Measurements from ENCODE around the gene NAP1L1. TPM values are rescaled to one million over a fixed set of nuclear protein-coding genes. Genes with fewer than 3 reads are reported as not detected.
A peak's percentile ranks its signal among the peaks of the same experiment; 100 is the strongest.

Gene NAP1L1
- total and polyA plus RNA-seq, 5 experiments from 2014 or later, result 199 to 820 (median 224) TPM

DNA sequence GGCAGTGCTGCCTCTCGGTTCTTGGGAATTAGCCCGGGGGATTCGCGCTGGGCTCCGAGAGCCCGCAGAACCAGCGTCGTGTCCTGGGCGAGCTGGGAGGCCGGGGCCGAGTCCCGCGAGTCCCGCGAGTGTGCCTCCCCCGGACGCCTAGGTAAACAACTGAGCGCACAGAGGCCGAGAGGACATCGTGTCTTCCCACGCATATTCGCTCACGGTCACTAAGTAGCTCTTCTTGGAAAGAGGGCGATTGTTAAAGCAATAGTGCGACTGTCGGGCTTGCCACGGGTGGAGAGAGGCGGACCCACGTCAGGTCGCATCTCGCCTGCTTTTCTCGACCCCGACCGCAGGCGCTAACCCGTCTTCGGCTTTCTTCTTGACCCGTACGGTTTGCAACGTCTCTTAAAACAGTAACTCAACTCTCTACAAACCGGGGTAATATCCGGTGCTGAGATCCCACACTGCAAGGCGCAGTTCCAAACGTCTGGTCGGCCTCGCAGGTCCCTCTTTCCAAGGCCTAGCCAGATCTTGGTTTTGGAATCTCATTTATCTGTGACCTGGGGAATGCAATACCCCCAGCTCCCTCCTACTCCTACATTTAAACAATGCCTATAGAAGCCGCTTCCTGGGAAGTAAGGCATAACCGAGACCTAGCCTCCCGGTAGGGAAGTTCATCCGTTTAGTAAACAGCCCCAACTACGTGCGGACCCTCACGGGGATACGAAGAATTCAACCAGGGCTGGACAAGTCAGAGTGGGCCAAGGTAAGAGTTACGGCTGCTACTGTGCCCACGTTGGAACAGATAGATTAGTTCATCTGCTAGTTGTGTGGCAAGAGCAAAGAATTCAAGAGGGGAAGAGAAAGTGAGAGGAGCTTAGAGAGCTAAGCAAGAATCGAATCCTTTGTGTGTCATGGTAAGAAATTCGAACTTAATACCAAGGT, 52.2 kb downstream of the NAP1L1 start:
- H3K4me1 Mint-ChIP-seq, result peaks cover 23 to 33% (median 27%) of the 10 kb centered on the region in 4 donors
- H3K27ac Mint-ChIP-seq, result peak overlapping the region; percentile 79 to 95 (median 90)
- POLR2A ChIA-PET, result interaction anchor here (0.5 to 3.4 kb wide), 14 partner anchors 9 to 731 kb away, joined by 3 to 31 read pairs (median 4); partner anchors contain the start of genes BBS10, GLIPR1L1, KRR1 and NAP1L1
- peaks cover 0 to 8% (median 0%) of the 10 kb centered on the region in 5 donors for H3K27me3 Mint-ChIP-seq
- H3K9me3 Mint-ChIP-seq, result no peaks in the 10 kb centered on the region
- ATAC-seq (peak; percentile 22 to 28), DNase-seq (peak in 4 of 10 donors; percentile 2 to 65 (median 7))
- peak overlapping the region; percentile 82 to 97 (median 91) for H3K4me3 Mint-ChIP-seq
- H3K36me3 Mint-ChIP-seq, result no peaks in the 10 kb centered on the region

DNA sequence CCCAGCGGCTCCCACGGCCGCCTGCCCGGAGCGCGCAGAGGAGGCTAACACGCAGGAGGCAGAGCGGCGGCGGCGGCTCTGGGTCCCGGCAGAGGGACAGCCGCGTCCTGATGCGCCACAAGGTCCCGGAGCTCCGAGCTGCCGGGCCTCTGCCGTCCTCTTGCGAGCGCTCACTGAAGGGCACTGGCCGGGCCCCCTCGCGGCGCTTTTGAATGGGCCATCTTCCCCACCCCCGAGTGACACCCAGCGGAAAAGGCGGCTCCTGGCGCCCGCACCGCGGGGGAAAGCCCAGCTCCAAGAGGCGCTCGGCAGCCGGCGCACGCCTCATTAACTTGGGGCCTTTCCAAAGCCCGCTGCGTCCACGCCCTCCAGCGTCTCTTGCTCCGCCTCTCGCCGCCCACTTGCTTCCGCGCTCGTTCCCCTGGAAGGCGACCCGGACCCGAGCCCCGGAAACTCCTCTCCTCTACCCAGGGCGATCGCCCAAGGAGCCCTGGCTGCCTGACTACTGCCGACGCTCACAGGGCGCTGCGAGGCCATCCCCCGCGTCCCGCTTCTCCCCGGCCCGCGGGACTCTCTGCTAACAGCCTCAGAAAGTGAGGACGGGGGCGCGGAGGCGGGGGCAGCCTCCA, 53.0 kb downstream of the NAP1L1 start, which contains the start of gene PHLDA1:
Gene PHLDA1 (minus strand): TSS at position 363 of the 629 bp plus-strand sequence.
- ATAC-seq, result peak; percentile 80 to 85

DNA sequence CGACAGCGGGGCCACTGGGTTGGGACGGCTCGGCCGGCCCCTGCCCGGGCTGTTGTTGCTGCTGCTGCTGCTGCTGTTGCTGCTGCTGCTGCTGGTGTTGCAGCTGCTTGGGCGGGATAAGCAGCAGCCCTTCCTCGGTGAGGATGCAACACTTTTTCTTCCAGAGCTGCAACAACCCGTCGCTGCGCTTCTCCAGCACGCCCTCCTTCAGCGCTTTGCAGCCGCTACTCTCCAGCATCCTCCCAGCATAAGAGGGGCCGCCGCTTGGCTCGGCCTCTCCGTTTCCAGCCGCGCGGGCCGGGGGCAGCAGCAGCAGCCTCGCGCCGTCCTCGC, 53.4 kb downstream of the NAP1L1 start:
- H3K27ac Mint-ChIP-seq, result peak overlapping the region in 3 of 10 donors; percentile 41 to 95 (median 88)

More for the DNA sequence above, 53.0 kb downstream of the NAP1L1 start, which contains the start of gene PHLDA1:
- H3K9me3 Mint-ChIP-seq, result no peaks in the 10 kb centered on the region
- H3K4me1 Mint-ChIP-seq, result peaks cover 20 to 30% (median 25%) of the 10 kb centered on the region in 4 donors
- peaks cover 0 to 8% (median 0%) of the 10 kb centered on the region in 5 donors for H3K27me3 Mint-ChIP-seq
- POLR2A ChIA-PET, result interaction anchor here (0.6 to 3.4 kb wide), 16 partner anchors 10 to 732 kb away, joined by 3 to 31 read pairs (median 3); partner anchors contain the start of genes BBS10, GLIPR1L1, KRR1 and NAP1L1
- H3K27ac Mint-ChIP-seq, result peak within 1 kb of the TSS; percentile 82 to 95 (median 90)
- H3K36me3 Mint-ChIP-seq, result no peaks in the 10 kb centered on the region
- DNase-seq, result peak; percentile 72 to 90 (median 78)
- H3K4me3 Mint-ChIP-seq, result peak within 1 kb of the TSS; percentile 82 to 97 (median 91)

DNA sequence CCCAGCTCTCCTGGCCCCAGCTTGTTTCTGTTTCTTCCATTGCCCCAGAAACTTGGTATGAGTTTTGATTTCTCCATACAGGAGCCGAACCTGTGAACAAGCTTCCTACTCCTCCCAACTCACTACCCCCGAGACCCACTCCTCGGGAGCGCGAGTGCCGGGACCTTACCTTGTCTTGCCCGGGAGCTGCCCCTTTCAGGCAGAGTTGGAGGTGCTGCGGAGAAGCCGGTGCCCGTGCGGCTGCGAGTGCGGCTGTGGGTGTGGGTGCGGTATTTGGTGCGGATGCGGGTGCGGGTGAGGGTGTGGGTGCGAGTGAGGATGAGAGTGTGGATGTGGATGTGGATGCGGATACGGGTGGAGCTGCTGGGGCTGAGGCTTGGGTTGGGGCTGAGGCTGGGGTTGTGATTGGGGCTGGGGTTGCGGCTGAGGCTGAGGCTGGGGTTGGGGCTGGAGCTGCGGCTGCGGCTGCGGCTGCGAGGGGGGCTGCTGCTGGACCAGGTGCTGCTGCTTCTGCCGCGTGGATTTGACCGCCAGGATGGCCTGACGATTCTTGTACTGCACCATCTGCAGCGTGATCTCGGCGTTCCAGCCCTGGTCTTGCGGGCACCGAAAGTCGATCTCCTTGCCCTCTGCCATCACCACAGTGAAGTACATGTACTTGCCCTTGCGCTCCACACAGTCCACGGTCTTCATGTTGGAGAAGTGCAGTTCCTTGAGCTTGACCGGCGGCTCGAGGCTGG, 54.0 kb downstream of the NAP1L1 start:
- Mint-ChIP-seq H3K4me3 (peak overlapping the region; percentile 82 to 97 (median 90)), H3K27ac (peak overlapping the region; percentile 71 to 95 (median 85)), H3K36me3 (no peaks in the 10 kb centered on the region), H3K27me3 (peaks cover 0 to 11% (median 0%) of the 10 kb centered on the region in 5 donors), H3K9me3 (no peaks in the 10 kb centered on the region), H3K4me1 (peaks cover 19 to 33% (median 25%) of the 10 kb centered on the region in 4 donors)
- peak; percentile 16 to 18 for ATAC-seq
- DNase-seq, result peak in 8 of 10 donors; percentile 15 to 63 (median 44)
- POLR2A ChIA-PET, result interaction anchor here (1.1 to 3.4 kb wide), 7 partner anchors 10 to 548 kb away, joined by 3 to 31 read pairs (median 3); partner anchors contain the start of gene KRR1

More for the DNA sequence above, 53.4 kb downstream of the NAP1L1 start:
- peaks cover 20 to 30% (median 25%) of the 10 kb centered on the region in 4 donors for H3K4me1 Mint-ChIP-seq
- POLR2A ChIA-PET, result interaction anchor here (0.6 to 3.4 kb wide), 12 partner anchors 10 to 697 kb away, joined by 3 to 31 read pairs (median 3); partner anchors contain the start of genes GLIPR1L1, KRR1 and NAP1L1
- ATAC-seq (peak in 1 of 2 donors; percentile 10), DNase-seq (no peak)
- H3K4me3 Mint-ChIP-seq, result peak overlapping the region; percentile 82 to 97 (median 90)
- H3K36me3 Mint-ChIP-seq, result no peaks in the 10 kb centered on the region
- H3K27me3 Mint-ChIP-seq, result peaks cover 0 to 10% (median 0%) of the 10 kb centered on the region in 5 donors
- no peaks in the 10 kb centered on the region for H3K9me3 Mint-ChIP-seq

DNA sequence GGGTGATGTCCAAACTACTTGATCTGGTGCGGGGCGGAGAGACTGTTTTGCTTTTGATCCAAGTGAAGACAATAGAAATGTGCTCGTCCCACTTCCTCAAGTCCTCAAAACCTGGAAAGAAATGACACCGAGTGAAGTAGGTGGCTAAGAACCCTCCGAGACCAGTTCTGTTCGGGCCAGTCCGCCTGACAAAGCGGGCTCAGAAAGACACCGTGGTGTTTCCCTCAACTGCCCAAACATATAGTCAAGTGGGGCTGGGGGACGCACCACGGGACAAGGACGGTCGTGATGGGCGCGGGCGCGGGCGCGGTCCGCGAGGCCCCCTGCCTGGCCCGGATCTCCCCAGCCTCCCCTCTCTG, 54.5 kb downstream of the NAP1L1 start:
- POLR2A ChIA-PET, result interaction anchor here (1.1 to 3.4 kb wide), 2 partner anchors 9 to 173 kb away, joined by 3 to 31 read pairs; no protein-coding TSS in a partner anchor
- peaks cover 0 to 11% (median 0%) of the 10 kb centered on the region in 5 donors for H3K27me3 Mint-ChIP-seq
- peak overlapping the region in 8 of 10 donors; percentile 13 to 95 (median 72) for H3K27ac Mint-ChIP-seq
- no peak for DNase-seq
- H3K4me1 Mint-ChIP-seq, result peaks cover 19 to 35% (median 25%) of the 10 kb centered on the region in 4 donors
- H3K9me3 Mint-ChIP-seq, result no peaks in the 10 kb centered on the region
- no peak for ATAC-seq
- H3K36me3 Mint-ChIP-seq, result no peaks in the 10 kb centered on the region
- peak overlapping the region; percentile 82 to 97 (median 90) for H3K4me3 Mint-ChIP-seq

DNA sequence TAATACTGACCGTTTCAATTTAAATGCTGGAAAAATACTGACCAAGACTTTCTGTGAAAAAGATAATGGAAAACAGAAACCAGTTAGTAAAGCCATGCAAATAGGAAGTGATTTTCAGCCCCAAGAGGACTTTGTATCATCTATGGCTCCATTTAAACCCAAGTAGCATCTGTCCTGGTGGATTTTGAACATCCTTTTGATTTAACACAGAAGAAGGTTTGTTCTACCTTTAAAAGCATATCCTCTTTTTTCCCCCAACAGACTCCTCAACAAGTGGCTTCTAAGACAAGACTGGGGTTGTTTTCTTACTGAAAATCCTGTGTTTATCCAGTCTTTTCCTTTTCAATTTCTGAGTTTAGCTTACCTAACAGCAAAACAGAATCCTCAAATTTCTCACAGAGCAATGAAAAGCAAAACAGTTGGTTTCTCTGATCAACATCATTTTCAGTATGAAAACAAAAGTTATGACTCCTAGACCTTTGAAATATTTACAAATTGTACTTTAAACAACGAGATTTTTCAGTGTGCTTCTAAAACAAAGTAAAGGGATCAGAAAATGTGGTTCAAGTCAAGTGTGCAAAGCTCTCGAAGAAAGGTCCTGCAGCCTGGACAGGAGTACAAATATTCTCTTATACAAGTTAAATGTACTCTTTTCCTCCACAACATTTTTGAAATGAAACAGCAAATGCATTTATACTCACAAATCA, 55.8 kb downstream of the NAP1L1 start:
- DNase-seq (no peak), ATAC-seq (no peak)
- Mint-ChIP-seq H3K4me3 (peak overlapping the region in 3 of 10 donors; percentile 23 to 89 (median 87)), H3K4me1 (peaks cover 19 to 41% (median 25%) of the 10 kb centered on the region in 4 donors), H3K27me3 (peaks cover 0 to 11% (median 0%) of the 10 kb centered on the region in 5 donors), H3K36me3 (no peaks in the 10 kb centered on the region), H3K9me3 (no peaks in the 10 kb centered on the region), H3K27ac (peak overlapping the region in 4 of 10 donors; percentile 2 to 86 (median 32))
- POLR2A ChIA-PET, result no interaction called here

DNA sequence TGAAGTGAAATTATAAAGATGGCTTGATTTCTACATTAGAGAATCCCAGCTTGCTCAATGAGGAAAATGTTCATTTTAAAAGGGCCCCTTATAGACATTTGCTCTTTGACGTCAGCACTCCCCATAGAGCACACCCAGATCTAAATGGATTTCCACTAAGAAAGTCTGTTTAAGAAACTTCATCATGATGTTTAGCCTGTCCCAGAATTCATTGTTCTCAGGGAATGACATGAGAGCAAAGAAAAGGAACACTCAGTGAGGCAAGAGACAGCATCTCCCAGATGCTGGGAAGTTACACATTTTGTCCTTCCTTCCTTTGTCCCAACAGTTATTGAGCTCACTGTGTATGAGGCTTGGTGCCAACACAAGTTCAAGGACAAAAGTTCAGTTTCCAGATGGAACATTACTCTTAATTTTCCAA, 57.8 kb downstream of the NAP1L1 start:
- Mint-ChIP-seq H3K9me3 (no peaks in the 10 kb centered on the region), H3K27ac (peak overlapping the region in 1 of 10 donors; percentile 40), H3K36me3 (no peaks in the 10 kb centered on the region), H3K4me3 (no peak overlapping the region), H3K4me1 (peaks cover 9 to 36% (median 15%) of the 10 kb centered on the region in 4 donors), H3K27me3 (peaks cover 0 to 11% (median 0%) of the 10 kb centered on the region in 5 donors)
- ATAC-seq (no peak), DNase-seq (no peak)
- POLR2A ChIA-PET, result no interaction called here

DNA sequence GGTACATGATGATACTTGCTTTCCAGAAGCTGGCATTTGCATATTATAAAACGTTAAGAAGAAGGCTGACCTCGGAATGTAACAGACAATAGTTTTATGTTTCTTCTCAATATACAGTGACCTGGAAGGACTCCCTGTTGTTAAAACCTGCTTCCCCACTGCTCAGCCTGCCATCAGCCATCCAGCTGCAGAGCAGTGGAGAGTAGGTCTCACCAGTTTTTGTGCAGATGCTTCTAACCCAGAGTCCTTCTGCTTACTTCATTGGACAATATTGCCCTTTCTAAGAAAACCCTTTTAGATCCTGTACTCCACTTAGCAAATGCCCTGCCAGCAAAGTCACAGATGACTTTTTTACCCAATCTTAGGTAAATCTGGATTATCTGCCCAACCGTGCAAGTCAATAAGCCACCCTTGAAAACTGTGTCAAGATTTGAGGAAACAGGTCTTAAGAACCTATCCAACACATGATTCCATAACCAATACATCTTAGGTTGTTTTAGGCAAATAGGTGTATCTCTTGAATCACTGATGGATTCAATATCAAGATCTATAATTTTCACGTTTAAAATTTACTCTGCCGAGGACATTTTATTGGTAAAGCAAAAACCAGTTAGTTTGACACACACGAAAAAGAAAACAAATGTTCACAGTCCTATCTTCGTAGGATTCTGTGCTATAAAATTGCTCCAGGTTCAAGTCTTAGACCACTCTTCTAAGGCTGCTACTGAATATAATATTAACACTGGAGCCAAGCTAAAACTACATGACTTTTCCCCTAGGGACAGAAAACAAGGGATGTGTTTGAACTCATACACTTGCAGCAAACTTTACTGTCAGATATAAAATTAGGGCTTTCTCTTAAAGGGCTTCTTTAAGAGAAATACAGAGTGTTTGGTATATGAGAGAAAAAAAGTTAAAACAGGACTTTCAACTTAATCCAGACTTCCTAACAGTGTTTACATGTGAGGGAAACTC, 58.6 kb downstream of the NAP1L1 start:
- peak overlapping the region in 2 of 10 donors; percentile 35 to 40 for H3K27ac Mint-ChIP-seq
- no peak overlapping the region for H3K4me3 Mint-ChIP-seq
- peaks cover 10 to 42% (median 17%) of the 10 kb centered on the region in 4 donors for H3K4me1 Mint-ChIP-seq

DNA sequence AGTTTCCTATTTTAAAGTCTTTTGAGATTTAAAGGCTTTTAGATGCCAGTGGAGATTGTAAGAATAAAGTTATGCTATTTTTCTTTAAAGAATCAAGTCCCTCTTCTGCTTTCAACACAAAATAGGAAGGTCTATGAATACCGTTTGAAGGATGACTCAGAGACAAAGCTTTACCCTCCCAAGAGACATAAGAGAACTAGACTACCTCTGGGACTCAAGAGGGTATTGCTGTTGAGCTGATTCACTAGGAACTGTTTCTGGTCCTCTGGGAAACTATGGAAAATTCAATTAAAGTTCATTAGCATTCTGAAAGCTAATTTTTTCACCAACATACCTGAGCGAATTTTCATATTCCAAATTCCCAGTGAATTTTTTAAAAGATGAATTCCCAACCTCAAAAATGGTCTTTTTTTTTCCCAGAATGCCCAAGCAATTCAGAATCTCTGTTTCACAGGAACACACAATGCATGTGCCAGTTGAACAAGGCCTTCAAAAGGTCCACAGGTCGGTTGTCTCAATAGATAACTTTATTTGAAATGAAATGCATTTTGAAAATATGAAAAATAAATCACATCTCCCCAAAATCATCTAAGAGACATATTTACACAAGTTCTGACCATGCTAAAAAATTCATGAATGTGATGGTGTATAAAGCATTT, 59.4 kb downstream of the NAP1L1 start:
- Mint-ChIP-seq H3K36me3 (no peaks in the 10 kb centered on the region), H3K27me3 (peaks cover 0 to 11% (median 0%) of the 10 kb centered on the region in 5 donors), H3K27ac (peak overlapping the region in 2 of 10 donors; percentile 5 to 35), H3K9me3 (no peaks in the 10 kb centered on the region), H3K4me1 (peaks cover 11 to 45% (median 18%) of the 10 kb centered on the region in 4 donors), H3K4me3 (no peak overlapping the region)
- ATAC-seq (no peak), DNase-seq (no peak)
- POLR2A ChIA-PET, result no interaction called here

More for the DNA sequence above, 58.6 kb downstream of the NAP1L1 start:
- POLR2A ChIA-PET, result no interaction called here
- Mint-ChIP-seq H3K27me3 (peaks cover 0 to 11% (median 0%) of the 10 kb centered on the region in 5 donors), H3K9me3 (no peaks in the 10 kb centered on the region), H3K36me3 (no peaks in the 10 kb centered on the region)
- DNase-seq (no peak), ATAC-seq (no peak)
